ENCODE measurements around the gene ETS2. TPM values are rescaled to one million over a fixed set of nuclear protein-coding genes. Genes with fewer than 3 reads are reported as not detected.

Gene ETS2
- total RNA-seq, 1 donor from 2014 or later: 8.2 TPM

GRCh38 chr21:38858026-38858811, 52.5 kb downstream of the ETS2 start:
- no peak for DNase-seq (ENCODE audit: low read depth)

GRCh38 chr21:38858812-38859205, 53.1 kb downstream of the ETS2 start:
- no peak for DNase-seq (ENCODE audit: low read depth)

DNA sequence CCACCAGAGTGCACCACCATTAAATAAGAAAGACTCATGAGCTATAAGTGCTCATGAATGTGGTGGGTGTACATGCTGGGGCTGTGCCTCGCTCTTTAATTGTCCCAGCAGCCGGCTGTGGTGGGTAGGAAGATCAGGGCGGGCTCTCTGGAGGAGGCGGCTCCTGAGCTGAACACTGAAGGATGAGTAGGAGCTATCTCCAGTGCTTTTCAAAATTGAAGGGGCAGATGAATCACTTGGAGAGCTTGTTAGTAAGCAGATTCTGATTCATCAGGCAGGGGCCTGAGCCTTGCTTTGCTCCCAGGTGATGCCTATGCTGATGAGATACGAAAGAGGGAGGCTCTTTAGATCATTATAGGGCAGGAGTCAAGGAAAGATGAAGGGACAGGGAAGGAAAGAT, 54.1 kb downstream of the ETS2 start:
- no peak for DNase-seq (ENCODE audit: low read depth)

GRCh38 chr21:38861056-38861455, 55.3 kb downstream of the ETS2 start:
- no peak for DNase-seq (ENCODE audit: low read depth)

DNA sequence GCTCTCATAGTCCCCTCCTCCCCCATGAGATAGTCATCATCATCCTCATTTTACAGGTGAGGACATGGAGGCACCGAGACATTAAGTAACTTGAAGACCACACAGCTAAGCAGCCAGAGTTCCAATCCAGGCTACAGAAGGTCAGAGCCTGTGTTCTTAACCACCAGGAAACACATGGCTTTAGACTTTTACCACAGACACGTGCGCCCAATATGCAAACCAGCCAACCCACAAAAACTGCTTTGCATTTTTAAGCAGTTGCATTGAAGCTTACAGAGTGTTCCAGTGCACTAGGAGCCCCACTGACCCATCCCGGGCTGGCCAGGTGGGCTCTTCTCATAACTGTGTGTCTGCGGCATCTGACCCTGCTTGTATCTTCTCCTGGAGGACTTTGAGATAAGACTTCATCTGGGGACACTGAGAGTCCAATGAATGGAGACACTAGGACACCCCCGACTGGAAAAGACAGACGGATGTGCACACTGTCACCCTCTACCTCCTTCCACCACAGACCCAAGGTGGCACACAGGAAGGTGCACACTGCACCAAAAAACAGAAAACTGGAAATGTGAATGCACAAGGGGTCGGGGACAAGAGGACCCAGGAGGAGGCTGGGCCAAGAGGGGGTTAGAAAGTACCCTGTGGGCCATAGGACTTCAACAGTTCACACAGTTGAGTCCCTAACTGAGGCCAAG, 56.4 kb downstream of the ETS2 start:
- DNase-seq (ENCODE audit: low read depth): peak; percentile 33

- no peak for DNase-seq (ENCODE audit: low read depth)
Observed at GRCh38 chr21:38863291-38863690, 57.6 kb downstream of the ETS2 start.

- DNase-seq (ENCODE audit: low read depth): no peak
Observed at GRCh38 chr21:38863843-38864363, 58.2 kb downstream of the ETS2 start.

DNA sequence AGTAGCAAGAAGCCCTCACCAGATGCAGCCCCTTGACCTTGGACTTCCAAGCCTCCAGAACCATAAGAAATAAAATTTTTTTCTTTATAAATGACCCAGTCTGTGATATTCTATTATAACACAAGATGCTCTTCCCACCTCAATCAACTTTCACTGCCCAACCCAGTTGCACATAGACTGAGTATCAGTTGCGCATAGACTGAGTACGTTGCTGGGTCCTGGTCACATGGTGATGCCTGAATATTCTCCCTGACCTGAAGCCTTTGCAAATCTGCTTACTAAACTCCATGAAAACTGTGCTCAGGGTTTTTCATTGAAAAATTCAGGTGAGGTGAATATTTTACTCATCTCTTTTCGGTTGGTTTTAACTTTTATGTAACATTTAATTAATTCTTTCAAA, 59.2 kb downstream of the ETS2 start:
- no peak for DNase-seq (ENCODE audit: low read depth)

DNA sequence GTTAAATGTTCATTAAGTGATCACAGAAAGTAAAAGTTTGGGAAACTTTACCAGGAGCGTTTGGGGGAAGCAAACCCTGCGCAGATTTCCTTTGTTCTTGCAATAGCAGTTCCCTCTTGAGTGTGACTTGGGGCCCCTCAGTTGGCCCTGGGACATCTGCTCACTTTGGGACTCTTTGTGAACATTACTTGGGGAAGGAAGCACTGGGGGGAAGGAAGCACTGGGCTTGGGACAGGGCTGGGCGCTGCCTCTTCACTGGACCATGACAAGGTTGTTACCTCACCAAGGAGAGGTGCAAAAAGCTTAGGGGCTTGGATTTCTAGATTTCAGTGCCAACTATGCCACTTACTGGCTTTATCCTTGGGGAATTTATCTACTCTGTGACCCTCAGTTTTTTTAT, 63.5 kb downstream of the ETS2 start:
- DNase-seq (ENCODE audit: low read depth): no peak

DNA sequence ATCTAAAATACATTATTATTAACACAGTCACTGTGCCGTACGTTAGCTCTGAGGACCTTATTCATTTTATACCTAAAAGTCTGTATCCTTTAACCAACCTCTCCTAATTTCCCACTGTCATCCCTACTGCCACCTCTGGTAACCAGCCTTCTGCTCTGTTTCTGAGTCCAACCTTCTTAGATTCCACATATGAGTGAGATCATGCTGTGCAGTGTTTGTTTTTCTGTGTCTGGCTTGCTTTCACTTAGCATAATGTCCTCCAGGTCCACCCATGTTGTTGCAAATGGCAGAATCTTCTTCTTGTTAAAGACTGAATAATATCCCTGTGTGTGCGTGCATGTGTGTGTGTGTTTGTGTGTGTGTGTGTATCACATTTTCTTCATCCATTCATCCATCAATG, 64.2 kb downstream of the ETS2 start:
- no peak for DNase-seq (ENCODE audit: low read depth)
